Measurements from ENCODE around the gene FIBCD1. TPM values are rescaled to one million over a fixed set of nuclear protein-coding genes. Genes with fewer than 3 reads are reported as not detected.

Gene FIBCD1
- total RNA-seq, 6 experiments from 2014 or later = not detected

DNA sequence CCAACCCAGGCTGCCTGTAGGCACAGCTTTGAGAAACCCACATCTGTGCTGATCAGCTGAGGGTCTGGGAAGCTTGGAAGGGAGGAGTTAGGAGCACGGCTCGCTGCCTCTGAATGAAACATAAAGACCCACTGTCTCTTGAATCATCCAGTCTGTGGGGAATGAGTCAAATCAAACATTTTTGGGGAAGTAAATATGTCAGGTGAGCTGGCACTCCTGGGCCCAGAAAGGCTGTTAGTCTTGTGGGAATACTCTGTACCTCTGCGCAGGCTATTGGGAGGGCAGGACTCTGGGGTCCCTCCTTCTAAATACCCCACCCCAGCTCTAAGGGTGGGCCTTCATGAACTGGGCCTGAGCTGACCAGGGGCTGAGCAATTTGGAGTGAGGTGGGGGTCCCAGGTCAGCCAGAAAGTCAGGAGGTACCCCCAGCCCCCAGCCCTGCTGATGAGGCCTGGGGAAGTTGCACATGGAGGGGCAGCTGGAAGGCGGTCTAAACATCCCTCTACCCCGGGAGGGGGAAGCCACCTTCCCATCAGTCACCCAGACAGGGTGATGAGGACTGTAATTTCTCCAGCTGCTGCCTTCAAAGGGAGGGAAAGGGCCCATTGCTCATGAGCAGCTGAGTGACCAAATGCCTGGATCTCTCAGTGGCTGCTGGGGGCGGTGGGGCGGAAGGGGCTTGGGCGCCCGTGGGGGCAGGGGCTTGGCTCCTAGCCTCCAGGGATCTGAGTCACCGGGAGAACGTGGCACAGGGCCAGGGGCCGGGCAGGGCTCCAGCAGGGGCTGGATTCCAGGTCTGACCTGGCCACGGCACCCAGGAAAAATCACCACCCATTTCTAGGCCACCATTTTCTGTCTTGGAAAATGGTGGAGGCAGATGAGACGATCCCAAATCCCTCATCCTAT, 10.8 kb downstream of the FIBCD1 start:
- DNase-seq = peak in 2 of 3 donors; percentile 62 to 67
- Histone ChIP-seq H3K27me3 (no peaks in the 10 kb centered on the region), H3K9me3 (no peaks in the 10 kb centered on the region), H3K4me1 (no peaks in the 10 kb centered on the region), H3K36me3 (no peaks in the 10 kb centered on the region), H3K4me3 (no peak overlapping the region), H3K27ac (no peak overlapping the region)
- no peak for TF ChIP-seq CTCF (IDR thresholded peaks at IDR 0.05)
- no peak for TF ChIP-seq POLR2A (IDR thresholded peaks at IDR 0.05)
- peak; percentile 22 to 79 (median 59) for ATAC-seq
- 73% methylated on average over 4 of the region's 14 CpGs for WGBS (ENCODE audit: insufficient coverage, low coverage, low lambda C conversion rate, missing lambda C conversion rate)
- intact Hi-C loops (cut with DNase I) = no loop called here

DNA sequence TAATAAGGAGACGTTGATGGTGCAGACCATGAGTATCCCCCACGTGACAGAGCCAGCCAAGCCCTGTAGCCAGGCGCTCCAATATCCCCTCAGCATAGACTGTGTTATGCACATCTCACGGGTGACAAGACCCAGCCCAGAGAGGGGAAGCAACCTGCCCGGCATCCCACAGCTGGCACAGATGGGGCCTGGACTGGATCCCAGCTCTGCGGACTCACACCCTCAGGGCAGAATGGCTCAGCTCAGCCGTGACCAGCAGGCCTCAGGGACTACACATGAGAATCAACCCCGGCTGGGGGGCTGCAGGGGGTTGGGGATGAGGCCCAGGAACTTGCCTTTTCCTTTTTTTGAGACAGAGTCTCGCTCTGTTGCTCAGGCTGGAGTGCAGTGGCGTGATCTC, 11.7 kb downstream of the FIBCD1 start:
- H3K27ac ChIP-seq = no peak overlapping the region
- DNase-seq (no peak), ATAC-seq (no peak)
- no peaks in the 10 kb centered on the region for H3K36me3 ChIP-seq
- no CpG with 5 or more reads among the region's 10 CpGs for WGBS (ENCODE audit: insufficient coverage, low coverage, low lambda C conversion rate, missing lambda C conversion rate)
- no peaks in the 10 kb centered on the region for H3K4me1 ChIP-seq
- H3K4me3 ChIP-seq = no peak overlapping the region
- no peaks in the 10 kb centered on the region for H3K27me3 ChIP-seq
- no peaks in the 10 kb centered on the region for H3K9me3 ChIP-seq
- TF ChIP-seq CTCF (IDR thresholded peaks at IDR 0.05) = no peak
- TF ChIP-seq POLR2A (IDR thresholded peaks at IDR 0.05) = no peak
- intact Hi-C loops (cut with DNase I) = no loop called here

GRCh38 chr9:130925050-130925678, 13.9 kb downstream of the FIBCD1 start:
- H3K36me3 ChIP-seq = no peaks in the 10 kb centered on the region
- WGBS (ENCODE audit: insufficient coverage, low coverage, low lambda C conversion rate, missing lambda C conversion rate) = 53% methylated on average over 9 of the region's 19 CpGs
- no peak for ATAC-seq
- H3K4me3 ChIP-seq = no peak overlapping the region
- intact Hi-C loops (cut with DNase I) = no loop called here
- DNase-seq = no peak
- no peaks in the 10 kb centered on the region for H3K4me1 ChIP-seq
- TF ChIP-seq POLR2A (IDR thresholded peaks at IDR 0.05) = no peak
- H3K27me3 ChIP-seq = no peaks in the 10 kb centered on the region
- no peak overlapping the region for H3K27ac ChIP-seq
- no peaks in the 10 kb centered on the region for H3K9me3 ChIP-seq

DNA sequence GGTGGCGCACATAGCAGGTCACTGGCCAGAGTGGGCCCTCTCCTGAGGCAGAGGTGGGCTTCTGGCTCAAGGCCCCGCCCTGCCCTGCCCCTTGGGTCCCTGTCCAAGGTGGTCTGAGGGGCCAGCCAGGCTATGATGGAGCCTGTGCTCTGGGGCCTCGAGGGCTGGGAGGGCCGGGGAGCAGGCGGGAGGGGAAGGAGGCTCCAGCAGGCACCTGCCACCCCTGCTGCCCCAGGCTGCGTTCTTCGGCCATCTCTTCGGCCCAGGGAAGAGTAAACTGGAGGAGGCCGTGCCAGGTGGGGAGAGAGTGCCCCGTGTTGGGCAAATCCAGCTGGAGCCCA, 14.6 kb downstream of the FIBCD1 start:
- H3K27me3 ChIP-seq = no peaks in the 10 kb centered on the region
- intact Hi-C loops (cut with DNase I) = no loop called here
- no peaks in the 10 kb centered on the region for H3K36me3 ChIP-seq
- H3K27ac ChIP-seq = no peak overlapping the region
- no peaks in the 10 kb centered on the region for H3K4me1 ChIP-seq
- TF ChIP-seq POLR2A (IDR thresholded peaks at IDR 0.05) = no peak
- TF ChIP-seq CTCF (IDR thresholded peaks at IDR 0.05) = no peak
- no peaks in the 10 kb centered on the region for H3K9me3 ChIP-seq
- ATAC-seq (no peak), DNase-seq (no peak)
- H3K4me3 ChIP-seq = no peak overlapping the region
- WGBS (ENCODE audit: insufficient coverage, low coverage, low lambda C conversion rate, missing lambda C conversion rate) = no CpG with 5 or more reads among the region's 10 CpGs
